GM18526 (cell line): ENCODE measurements around the gene MAP3K7CL.

Experiments used
- POLR2A ChIP-seq: IDR thresholded peaks from 3 replicates; pipeline ENCODE4 v1.6.1; 2011; ENCODE audit not compliant: insufficient read length; ENCODE audit errors: extremely low read depth

Gene MAP3K7CL

GRCh38 chr21:29151931-29152330, 21.5 kb downstream of the MAP3K7CL start:
- no peak for TF ChIP-seq POLR2A

GRCh38 chr21:29152916-29153315, 22.5 kb downstream of the MAP3K7CL start:
- no peak for TF ChIP-seq POLR2A

GRCh38 chr21:29154270-29154669, 23.8 kb downstream of the MAP3K7CL start:
- TF ChIP-seq POLR2A, result no peak

GRCh38 chr21:29155118-29155932, 24.9 kb downstream of the MAP3K7CL start:
- no peak for TF ChIP-seq POLR2A

GRCh38 chr21:29155933-29156260, 25.5 kb downstream of the MAP3K7CL start:
- TF ChIP-seq POLR2A, result no peak

- no peak for TF ChIP-seq POLR2A
Observed at GRCh38 chr21:29157080-29157479, 26.6 kb downstream of the MAP3K7CL start.

GRCh38 chr21:29159842-29160241, 29.4 kb downstream of the MAP3K7CL start:
- no peak for TF ChIP-seq POLR2A

- no peak for TF ChIP-seq POLR2A
Observed at GRCh38 chr21:29163341-29164115, 33.1 kb downstream of the MAP3K7CL start.

- TF ChIP-seq POLR2A, result no peak
Observed at GRCh38 chr21:29164323-29164942, 34.0 kb downstream of the MAP3K7CL start.

- TF ChIP-seq POLR2A, result no peak
Observed at GRCh38 chr21:29166323-29166722, 35.9 kb downstream of the MAP3K7CL start.

- no peak for TF ChIP-seq POLR2A
Observed at GRCh38 chr21:29166853-29167252, 36.4 kb downstream of the MAP3K7CL start.

- no peak for TF ChIP-seq POLR2A
Observed at GRCh38 chr21:29168891-29169315, 38.5 kb downstream of the MAP3K7CL start.

- TF ChIP-seq POLR2A, result no peak
Observed at GRCh38 chr21:29170944-29171343, 40.5 kb downstream of the MAP3K7CL start.

- no peak for TF ChIP-seq POLR2A
Observed at GRCh38 chr21:29172282-29172681, 41.8 kb downstream of the MAP3K7CL start.

GRCh38 chr21:29174607-29175013, 44.2 kb downstream of the MAP3K7CL start:
- TF ChIP-seq POLR2A, result no peak
